Embryonic facial prominence (tissue), 1 donor: ENCODE data around the gene PHYHD1.

Source experiments
- DNase-seq: peaks from one replicate; pipeline ENCODE4 v3.0.0-alpha.2; 2016; ENCODE audit errors: extremely low spot score

Gene PHYHD1

GRCh38 chr9:128969491-128969890, 48.7 kb downstream of the PHYHD1 start:
- DNase-seq: no peak

DNA sequence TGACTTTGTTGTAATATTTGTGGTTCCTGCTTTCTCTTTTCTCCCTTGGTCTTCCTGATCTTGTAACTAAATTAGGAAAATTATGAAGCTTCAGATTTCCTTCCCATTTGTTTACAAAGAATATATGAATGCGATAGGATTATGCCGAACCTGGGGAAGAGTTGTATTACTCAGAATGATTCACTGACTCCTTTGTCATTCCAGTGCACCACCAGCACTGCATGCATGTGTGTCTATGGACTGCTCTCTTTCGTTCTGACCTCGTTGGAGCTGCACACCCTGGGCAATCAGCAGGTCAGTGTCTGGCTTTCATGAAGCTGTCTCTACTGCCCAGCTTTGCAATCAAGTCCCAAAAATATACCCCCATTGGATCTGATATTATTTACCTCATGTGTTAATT, 52.2 kb downstream of the PHYHD1 start:
- no peak for DNase-seq

GRCh38 chr9:128979111-128979510, 58.3 kb downstream of the PHYHD1 start:
- no peak for DNase-seq

DNA sequence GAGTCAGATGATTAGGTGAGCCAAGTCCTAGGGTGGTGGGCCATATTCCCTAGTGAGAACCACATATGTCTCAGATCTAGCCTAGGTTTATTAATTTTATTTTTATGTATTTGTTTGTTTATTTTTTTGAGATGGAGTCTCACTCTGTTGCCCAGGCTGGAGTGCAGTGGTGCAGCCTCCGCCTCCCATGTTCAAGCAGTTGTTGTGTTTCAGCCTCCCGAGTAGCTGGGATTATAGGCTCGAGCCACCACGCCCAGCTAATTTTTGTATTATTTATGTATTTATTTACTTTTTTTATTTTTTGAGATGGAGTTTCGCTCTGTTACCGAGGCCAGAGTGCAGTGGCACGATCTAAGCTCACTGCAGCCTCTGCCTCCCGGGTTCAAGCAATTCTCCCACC, 62.8 kb downstream of the PHYHD1 start:
- no peak for DNase-seq

GRCh38 chr9:128986671-128987070, 65.9 kb downstream of the PHYHD1 start:
- no peak for DNase-seq

- DNase-seq: no peak
Measured at GRCh38 chr9:128987805-128988204, 67.0 kb downstream of the PHYHD1 start.
